Head of caudate nucleus (tissue), 42 donors: ENCODE results near the gene SYNPO.

Experiments used
- DNase-seq, 42 donors: peaks; one replicate each; pipeline versions ENCODE4 v3.0.0 to v3.0.0-alpha.2; 2020 to 2021; ENCODE audit warnings: mixed read lengths in 7 of 42
- intact Hi-C: fragments of 100-400 bp; cut with DNase I; formaldehyde crosslinking; loops from one replicate; pipeline ENCODE4 v1.15.0; 2022

SYNPO gene, protein sequence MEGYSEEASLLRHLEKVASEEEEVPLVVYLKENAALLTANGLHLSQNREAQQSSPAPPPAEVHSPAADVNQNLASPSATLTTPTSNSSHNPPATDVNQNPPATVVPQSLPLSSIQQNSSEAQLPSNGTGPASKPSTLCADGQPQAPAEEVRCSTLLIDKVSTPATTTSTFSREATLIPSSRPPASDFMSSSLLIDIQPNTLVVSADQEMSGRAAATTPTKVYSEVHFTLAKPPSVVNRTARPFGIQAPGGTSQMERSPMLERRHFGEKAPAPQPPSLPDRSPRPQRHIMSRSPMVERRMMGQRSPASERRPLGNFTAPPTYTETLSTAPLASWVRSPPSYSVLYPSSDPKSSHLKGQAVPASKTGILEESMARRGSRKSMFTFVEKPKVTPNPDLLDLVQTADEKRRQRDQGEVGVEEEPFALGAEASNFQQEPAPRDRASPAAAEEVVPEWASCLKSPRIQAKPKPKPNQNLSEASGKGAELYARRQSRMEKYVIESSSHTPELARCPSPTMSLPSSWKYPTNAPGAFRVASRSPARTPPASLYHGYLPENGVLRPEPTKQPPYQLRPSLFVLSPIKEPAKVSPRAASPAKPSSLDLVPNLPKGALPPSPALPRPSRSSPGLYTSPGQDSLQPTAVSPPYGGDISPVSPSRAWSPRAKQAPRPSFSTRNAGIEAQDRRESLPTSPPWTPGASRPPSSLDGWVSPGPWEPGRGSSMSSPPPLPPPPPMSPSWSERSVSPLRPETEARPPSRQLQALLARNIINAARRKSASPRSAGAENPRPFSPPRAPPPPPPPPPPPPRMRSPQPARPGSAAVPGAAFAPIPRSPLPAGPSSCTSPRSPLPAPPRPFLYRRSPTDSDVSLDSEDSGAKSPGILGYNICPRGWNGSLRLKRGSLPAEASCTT

GRCh38 chr5:150640311-150641005 is at the start of gene SYNPO:
Gene SYNPO (plus strand): TSS chr5:150640660. CDS start chr5:150648276, 7,616 bp downstream.
- intact Hi-C loops = no loop called here

DNA sequence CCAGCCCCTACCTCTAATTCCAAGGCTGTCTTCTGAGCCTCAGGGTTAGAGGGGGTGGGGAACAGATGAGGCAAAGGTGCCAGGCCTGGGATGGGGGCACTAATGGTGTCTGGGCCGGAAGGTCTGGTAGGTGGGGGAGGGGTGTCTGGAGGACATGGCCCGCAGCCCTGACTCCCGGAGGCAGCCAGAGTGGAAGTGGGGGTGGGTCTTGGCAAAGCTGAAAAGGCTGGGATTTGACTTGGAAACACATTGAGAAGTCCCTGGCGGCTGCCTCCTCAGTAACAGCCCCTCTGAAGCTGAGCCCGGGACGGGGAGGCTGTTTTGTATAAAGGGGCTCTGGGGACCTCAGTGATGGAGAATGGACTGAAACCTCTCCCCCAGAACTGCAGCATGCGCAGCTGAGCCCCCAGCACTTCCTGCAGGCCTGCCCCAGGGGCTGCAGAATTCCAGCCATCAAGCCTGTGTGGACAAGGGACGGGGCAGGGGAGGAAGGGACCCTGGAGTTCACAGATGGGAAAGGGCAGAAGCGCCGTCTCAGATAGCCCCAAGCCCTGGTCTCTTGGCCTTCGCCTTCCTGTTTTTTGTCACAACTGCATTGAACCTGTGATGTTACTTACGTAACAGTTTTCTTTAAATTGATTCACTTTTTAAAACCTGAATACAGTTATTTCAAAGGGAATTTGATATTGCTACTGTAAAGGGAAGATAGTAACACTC is 49.3 kb upstream of the SYNPO start:
- DNase-seq = peak in 18 of 42 donors; percentile 6 to 59 (median 32)
- intact Hi-C loops = no loop called here

More at GRCh38 chr5:150640311-150641005, at the start of gene SYNPO:
- peak in 39 of 42 donors; percentile 24 to 92 (median 70) for DNase-seq

DNA sequence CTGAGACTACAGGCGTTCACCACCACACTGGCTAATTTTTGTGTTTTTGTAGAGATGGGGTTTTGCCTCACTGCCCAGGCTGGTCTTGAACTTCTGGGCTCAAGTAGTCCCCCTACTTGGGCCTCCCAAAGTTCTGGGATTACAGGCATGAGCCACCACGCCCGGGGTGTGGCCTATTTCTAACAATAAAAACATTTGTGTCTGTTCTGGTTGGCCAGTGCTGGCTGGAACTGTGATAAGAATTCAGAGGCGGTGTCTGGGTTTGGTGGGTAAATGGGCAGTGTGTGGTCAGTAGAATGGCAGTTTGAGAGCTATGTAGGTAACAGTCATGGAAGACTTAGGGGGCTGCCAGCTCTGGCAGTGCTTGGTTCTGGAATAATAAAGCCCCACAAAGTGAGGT is 46.9 kb upstream of the SYNPO start:
- DNase-seq = no peak
- intact Hi-C loops = no loop called here

DNA sequence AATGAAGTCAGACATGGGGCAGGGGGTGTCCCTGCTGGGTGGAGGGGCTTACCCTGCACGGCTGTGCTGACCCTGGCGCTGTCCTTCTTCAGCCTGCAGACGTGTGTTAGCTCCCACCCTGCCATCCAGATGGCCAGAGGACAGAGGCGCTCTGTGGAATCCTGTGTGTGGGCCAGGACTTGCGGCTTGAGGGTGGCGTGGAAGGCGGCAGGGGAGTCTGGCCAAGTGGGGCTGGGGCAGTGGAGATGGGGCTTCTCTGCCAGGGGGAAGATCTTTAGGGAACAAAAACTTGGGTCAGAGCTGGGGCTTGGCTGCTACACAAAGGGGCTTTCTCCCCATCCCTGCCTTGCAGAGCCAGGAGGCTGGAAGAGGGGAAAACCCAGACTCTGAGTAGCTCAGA is 46.5 kb upstream of the SYNPO start:
- intact Hi-C loops = no loop called here
- peak in 21 of 42 donors; percentile 8 to 60 (median 34) for DNase-seq

GRCh38 chr5:150595466-150596031 is 44.9 kb upstream of the SYNPO start:
- no peak for DNase-seq
- intact Hi-C loops = no loop called here

DNA sequence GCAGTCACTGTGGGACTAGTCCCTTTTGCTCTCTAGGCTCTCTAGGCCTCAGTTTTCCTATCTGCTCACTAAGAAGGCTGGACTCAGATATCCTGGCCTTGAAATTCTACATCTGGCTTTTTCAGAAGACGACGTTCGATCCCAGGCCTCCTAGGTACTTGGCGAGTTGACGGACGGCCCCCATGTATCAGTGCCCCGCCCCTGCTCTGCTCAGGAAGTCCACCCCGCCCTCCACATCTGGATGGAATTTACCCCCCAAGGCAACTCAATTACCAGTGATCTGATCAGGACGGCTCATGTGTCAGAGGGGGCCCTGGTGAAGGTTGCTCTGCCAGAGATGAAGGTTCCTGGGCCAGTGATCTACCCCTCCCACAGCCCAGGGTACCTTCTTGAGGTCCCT is 44.1 kb upstream of the SYNPO start:
- intact Hi-C loops = no loop called here
- no peak for DNase-seq

- DNase-seq = no peak
- intact Hi-C loops = no loop called here
Observed at GRCh38 chr5:150596826-150597225, 43.6 kb upstream of the SYNPO start.

GRCh38 chr5:150598006-150598405 is 42.5 kb upstream of the SYNPO start:
- intact Hi-C loops = no loop called here
- DNase-seq = no peak

DNA sequence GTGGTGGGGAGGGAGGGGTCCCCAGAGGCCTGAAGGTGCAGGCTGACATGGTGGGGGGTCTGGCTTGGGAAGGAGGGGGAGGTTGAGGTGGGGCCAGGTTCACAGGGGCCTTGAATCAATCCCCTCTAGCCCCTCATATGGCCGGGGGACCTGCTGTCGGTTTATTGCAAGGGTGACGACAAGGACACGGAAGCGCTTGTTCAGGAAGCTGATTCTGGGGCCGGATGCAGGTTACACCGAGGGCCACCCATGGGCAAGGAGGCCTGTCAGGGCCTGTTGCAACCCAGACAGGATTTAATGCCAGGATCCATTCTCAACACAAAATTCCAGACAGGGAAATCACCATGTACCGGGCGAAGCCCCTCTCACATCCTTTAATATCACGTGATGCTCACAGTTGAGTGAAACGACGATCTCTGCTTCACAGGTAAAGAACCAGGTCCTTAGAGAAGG is 41.6 kb upstream of the SYNPO start:
- intact Hi-C loops = no loop called here
- DNase-seq = no peak

DNA sequence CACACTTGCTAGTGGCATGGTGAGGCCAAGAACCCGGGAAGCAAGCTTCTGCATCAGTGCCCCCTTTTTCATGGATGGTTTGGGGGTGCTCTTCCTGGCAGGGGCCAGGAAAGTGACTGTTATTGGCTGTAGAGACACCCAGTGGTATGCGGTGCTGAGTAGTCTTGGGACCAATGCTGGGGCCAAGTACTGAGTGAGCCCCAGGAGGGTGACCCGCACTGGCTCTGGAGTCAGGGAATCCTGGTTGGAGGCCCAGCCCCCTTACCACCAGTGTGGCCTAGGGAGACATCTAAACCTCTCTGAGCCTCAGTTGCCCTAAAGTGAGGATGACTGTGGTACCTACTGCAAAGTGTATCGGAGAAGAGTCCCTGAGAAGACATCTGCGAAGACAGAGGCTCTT is 41.2 kb upstream of the SYNPO start:
- DNase-seq = no peak
- intact Hi-C loops = no loop called here

- intact Hi-C loops = no loop called here
Observed at GRCh38 chr5:150599917-150600511, 40.4 kb upstream of the SYNPO start.

GRCh38 chr5:150600616-150601490 is 39.6 kb upstream of the SYNPO start:
- intact Hi-C loops = no loop called here
- no peak for DNase-seq

More at GRCh38 chr5:150599917-150600511, 40.4 kb upstream of the SYNPO start:
- peak in 33 of 42 donors; percentile 14 to 79 (median 51) for DNase-seq

- intact Hi-C loops = no loop called here
- DNase-seq = no peak
Observed at GRCh38 chr5:150601491-150602345, 38.7 kb upstream of the SYNPO start.

DNA sequence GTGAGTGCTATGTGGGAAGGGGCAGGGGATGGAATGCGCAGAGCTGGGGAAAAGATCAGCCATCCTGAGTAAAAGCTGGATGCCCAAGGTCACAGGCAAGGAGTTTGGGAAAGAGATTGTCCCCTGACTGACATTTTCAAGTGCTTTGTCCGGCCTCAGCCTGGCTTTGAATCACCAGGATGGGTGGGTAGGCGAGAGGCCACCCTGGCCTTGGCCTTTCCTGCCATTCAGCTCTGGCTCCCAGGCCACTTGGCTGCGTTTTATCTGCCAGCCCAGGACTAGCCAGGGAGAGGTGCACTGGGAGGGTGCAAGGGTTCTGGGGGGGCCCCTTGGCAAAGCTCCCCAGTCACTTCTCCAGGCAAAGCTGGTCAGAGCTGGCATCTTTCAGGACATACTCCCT is 37.4 kb upstream of the SYNPO start:
- intact Hi-C loops = no loop called here
- no peak for DNase-seq

DNA sequence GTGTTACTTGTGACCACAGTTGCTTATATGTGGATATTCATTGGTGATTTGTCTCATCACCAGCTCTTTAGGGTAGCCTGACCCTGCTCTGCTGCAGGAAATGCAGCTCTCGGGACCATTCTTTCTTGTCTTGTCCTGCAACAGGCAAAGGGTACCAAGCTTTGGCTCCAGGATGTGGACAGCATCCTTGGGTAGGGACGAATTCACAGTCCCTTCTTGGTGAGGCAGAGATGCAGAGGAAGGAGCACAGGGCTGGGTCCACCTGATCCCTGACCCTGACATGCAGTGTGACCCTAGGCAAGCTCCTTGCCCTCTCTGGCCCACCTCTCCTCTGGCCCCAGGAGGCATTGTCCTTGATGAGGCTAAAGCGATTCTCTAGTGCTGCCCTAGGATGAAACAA is 37.0 kb upstream of the SYNPO start:
- intact Hi-C loops = no loop called here
- no peak for DNase-seq

GRCh38 chr5:150604010-150604409 is 36.5 kb upstream of the SYNPO start:
- intact Hi-C loops = no loop called here
- DNase-seq = no peak
